Loucy (cell line): ENCODE measurements around the gene PRSS38.

Source experiments
- CTCF ChIP-seq: fragments of 200-600 bp; sonication (generic); conservative IDR thresholded peaks from 2 replicates; pipeline ENCODE4 v1.5.1; 2014; ENCODE audit warnings: mild to moderate bottlenecking, antibody characterized with exemption, low read length
- EZH2phosphoT487 ChIP-seq: fragments of 200-600 bp; IDR thresholded peaks from 2 replicates; pipeline ENCODE4 v1.6.1; 2018; ENCODE audit warnings: antibody characterized with exemption, mild to moderate bottlenecking, moderate library complexity, borderline replicate concordance

- TF ChIP-seq CTCF: no peak
- TF ChIP-seq EZH2phosphoT487: no peak
These were observed 49.4 kb downstream of the PRSS38 start for GRCh38 chr1:227864882-227865281.
